GM18870 (cell line): Measurements from ENCODE around the gene MLH3.
"Not testable (repeated sequence)": the region's sequence is repeated elsewhere in the genome, so short reads cannot be mapped to it uniquely, and the experiment has no call there.

ENCODE experiments used
- ATAC-seq: cut with Tn5 transposase; IDR thresholded peaks from one replicate; pipeline ENCODE4 v1.9.1; 2021; ENCODE audit warnings: moderate library complexity; ENCODE audit not compliant: unreplicated experiment

The MLH3 gene

DNA sequence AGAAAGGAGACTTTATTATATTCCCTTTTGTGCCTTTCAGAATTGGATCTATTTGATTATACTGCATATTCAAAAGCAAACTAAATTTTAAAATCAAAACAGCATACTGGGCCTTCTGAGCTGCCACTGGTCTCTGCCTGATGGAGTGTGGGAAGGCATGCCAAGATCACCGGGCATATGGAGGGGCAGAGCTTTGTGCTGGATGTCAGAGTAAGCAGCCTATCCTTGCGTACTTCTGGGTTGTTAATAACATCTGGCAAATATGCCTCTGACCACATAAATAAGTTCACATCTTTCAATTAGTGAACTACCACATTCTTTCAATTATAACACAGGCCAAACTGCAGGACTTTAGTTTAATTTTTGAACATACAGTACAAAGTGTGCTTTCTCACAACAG lies 18.3 kb downstream of the MLH3 start:
- no peak for ATAC-seq

DNA sequence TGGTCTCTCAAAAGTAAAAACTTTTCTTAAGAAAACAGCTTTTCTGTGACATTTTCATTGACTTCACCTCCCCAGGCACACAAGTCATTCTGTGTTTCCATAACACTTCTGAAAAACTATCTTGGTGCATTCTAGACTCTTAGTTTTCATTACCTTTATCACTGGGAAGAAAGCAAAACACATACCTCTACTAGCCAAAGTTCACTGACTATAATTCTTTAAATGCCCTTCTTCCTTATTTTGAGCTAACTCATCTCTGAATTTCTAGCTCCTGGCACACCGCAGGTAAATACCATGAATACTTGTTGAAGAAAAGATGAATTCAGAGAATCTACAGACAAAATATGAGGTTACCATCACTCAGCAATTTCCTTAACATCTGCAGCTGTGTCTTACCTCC lies 21.1 kb downstream of the MLH3 start:
- no peak for ATAC-seq

DNA sequence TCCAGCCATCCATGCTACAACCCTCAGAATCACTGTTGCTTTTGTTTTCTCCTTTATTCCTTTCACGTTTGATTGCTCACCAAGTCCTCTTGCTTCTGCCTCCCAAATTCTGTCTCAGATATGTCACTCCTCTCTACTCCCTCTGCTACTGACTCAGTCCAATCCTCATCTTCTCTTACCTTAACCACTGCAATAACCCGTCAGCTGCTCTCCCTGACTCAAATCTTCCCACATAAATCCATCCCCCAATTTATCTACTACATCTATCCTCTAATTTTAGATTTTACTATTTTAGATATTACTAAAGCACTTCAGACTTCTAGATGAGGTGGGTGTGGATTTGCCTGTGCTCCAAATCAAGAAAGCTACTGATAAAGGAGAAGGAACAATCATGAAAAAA lies 25.4 kb downstream of the MLH3 start:
- no peak for ATAC-seq

DNA sequence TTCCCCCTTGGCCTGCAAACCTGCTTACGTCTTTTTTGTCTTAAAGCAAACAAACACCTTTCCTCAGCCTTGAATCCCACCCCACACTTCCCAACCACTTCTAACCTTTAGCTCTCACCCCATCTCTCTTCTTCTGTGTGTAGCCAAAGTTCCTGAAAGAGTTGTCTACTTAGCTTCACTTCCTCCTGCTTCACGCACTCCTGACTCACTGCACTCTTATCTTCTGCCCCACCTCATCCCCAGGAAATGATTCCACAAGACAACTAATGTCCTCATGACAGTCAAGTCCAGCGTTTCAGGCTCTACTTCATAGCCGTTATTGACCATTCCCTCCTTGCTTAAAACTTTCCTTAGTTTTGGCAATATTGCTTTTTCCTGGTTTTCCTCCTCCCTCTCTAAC lies 26.2 kb downstream of the MLH3 start:
- ATAC-seq, result no peak

DNA sequence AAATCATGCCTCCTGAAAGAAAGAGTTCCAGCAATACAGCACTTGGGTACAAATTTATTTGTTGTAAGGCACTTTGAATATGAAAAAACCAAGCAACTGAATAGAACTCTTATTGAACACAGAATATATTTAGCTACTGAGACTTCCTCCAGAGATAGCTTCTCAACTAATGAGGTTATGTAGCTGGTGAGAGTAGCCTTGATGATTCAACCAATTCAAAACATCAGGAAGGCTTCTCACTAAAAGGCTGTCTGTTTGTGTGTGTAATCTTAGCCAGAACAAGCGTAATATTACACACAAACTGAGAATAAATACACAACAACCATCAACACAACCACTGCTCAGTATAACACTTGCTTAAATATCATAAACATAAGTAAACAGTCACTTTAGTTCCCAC lies 28.2 kb downstream of the MLH3 start:
- no peak for ATAC-seq

DNA sequence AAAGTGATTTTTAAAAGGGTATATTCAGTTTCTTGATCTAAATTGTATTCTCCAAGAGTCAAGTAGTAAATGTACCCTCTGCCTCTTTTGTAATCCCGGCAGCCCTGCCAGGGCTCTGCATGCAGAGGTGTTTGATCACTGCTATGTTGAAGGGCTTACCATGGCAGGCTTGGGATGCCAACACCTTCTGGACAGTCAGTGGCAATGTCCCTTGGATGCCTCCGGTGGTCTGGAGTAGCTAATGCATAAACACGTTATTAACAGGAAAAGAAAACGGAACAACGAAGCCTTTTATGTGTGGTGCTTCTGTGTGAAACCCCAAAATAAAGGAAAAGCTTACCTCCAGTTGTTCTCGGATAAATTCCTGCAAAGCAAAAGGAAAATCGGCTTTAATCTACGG lies 28.6 kb downstream of the MLH3 start:
- ATAC-seq, result no peak

DNA sequence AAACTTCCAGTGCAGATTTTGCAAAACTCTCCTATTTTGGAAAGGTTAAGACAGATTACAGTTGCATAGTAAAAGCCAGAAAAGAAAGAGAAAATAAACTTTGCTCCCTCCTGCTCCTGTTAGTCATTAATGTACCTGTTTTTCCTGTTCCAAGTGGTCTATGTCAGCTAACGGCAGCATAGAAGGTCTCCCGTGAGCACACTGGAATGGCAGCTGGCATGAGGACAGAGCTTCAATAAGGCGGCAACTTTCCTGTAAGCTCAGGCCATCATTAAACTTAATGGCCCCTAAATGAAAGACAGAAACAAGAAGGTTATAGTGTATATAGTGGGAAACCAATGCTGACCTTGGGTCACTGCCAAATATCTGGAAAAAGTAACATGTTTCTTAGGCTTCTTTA lies 32.6 kb downstream of the MLH3 start:
- no peak for ATAC-seq

DNA sequence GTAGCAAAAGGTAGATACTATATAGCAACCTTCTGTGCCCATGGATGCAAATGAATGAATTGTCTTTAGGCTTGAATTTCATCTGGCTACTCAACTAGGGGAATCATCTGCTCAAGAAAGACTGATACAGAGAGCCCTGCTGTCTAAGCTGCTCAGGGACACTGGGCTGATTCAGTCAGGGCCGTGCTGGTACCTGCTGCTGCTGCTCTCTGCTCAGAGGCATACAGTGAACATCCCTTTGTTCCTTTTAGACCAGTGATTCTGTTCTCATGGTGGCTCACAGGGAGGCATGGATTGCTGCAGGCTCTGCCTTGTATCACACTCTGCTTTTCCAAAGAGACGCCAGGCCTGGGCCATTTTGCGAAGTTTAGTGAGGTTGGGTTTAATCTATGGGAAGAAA lies 34.5 kb downstream of the MLH3 start:
- ATAC-seq, result no peak

DNA sequence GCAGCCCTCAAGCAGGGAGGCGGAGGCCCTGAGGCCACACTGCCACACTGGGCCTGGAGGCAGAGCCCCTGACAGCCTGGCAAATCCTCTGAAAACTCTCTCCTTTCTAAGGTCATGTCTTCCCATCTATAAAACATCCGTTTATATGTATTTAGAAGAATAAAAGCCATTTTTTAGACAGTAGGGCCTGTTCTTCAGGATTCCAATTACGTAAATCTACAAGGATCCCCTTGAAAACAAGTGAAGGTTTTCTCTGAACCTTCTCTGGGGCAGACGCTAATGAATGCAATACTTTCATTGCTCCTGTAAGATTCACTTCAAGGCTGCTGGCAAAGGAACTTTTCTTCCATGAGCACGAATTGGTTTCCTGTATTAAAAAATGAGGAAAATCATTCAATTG lies 35.8 kb downstream of the MLH3 start:
- ATAC-seq, result no peak

DNA sequence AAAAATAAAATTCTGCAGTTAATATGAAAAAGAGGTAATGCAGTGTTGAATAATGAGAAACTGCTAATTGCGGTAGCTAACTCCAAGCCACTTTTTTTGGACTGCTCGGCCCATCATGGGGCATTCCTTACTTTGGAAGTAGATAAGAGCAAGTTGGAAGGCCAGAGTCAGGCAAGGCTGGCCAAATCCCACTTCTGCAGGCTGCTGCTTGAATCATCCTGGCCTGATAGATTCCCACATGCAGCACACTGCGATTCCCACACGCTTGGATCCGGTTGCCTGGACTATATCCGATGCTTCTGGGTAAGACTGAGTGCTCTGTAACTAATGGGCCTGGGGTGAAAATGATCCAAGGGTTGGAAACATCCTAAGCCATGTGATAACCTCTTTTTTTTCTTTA lies 38.0 kb downstream of the MLH3 start:
- ATAC-seq, result no peak

DNA sequence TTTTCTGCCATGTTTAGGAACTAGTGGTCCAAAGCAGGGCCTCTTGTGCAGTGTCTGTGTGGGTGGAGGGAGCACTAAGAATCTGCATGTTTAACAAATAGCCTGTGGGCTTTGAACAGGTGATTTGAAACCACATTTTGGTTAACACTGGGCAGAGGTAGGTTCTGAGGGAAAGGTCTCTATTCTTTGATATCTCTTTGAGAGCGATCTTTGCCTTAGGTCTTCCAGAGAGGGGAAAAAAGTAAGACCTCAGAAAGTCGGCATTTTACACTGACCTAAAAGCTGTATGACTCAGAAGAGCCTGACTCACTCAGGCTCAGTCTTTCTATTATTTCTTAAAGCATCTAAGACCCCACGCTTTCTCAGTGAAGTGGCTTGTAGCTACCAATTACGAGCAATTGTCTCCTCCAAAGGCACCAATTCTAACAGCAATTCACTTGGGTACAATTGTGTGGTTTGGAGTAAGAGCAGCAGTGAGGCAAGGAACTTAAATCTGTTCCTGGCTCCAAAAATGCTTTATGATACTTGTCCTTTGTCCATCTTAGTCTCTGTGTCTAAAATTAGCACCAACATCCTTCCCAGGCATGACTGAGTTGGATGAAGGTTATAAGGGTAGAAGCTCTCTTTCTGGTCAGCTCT lies 39.8 kb downstream of the MLH3 start:
- no peak for ATAC-seq

DNA sequence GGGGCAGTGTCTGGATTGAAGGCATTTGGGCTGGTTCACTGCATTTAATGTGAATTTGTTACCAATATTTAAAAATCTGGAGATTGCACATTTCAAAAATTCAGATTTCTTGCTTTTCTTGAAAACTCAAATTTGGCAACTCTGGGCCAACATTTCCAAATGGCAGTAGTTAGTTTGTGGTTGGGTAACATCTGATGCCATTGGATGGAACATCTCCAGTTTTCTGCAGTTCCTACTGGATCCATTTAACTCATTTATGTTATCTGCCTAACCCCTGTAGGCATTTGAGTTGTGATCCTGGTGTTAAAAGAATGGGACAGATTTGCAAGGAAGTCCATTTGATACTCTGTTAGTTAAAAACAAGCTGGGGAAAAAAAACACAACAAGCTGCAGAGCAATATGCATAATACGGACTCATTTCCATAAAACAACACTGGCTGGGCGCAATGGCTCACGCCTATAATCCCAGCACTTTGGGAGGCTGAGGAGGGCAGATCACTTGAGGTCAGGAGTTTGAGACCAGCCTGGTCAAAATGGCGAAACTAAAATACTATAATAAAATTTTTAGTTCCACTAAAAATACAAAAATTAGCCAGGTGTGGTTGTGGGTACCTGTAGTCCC lies 40.7 kb downstream of the MLH3 start:
- no peak for ATAC-seq

DNA sequence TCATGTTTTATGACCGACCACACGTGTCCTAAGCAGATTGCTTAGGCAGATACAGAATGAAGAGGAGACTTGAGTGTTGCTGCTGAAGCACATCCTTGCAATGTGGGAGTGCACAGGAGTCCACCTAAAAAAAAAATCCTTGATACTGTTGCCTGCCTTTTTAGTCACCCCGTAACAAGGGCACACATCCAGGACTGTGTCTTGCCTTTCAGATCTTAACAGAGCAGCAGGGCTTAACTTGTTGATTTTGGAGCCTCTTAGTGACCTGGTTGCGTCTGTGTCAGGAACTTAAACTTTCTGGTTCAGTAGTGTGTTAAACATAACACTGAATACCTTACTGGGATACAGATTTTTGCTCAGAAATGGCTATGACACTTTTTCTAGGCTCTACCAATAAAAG lies 42.1 kb downstream of the MLH3 start:
- ATAC-seq, result no peak

DNA sequence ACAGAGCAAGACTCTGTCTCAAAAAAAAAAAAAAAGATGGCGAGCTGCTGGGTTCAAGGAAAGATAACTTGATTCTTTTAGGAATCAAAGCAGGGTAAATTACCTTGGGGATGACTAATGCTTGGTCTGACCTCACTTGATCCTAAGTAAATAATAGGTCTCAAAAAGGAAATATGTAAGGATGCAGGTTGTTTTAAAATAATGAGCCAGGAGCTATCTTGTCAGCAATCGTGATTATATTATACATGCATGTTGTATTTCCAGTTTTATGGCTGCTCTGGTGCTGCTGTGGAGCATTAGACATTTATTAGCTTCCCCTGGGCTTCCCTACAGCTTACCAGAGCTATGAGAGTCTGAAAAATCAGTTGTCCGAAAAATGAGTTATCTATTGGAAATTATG lies 45.9 kb downstream of the MLH3 start:
- ATAC-seq, result no peak

DNA sequence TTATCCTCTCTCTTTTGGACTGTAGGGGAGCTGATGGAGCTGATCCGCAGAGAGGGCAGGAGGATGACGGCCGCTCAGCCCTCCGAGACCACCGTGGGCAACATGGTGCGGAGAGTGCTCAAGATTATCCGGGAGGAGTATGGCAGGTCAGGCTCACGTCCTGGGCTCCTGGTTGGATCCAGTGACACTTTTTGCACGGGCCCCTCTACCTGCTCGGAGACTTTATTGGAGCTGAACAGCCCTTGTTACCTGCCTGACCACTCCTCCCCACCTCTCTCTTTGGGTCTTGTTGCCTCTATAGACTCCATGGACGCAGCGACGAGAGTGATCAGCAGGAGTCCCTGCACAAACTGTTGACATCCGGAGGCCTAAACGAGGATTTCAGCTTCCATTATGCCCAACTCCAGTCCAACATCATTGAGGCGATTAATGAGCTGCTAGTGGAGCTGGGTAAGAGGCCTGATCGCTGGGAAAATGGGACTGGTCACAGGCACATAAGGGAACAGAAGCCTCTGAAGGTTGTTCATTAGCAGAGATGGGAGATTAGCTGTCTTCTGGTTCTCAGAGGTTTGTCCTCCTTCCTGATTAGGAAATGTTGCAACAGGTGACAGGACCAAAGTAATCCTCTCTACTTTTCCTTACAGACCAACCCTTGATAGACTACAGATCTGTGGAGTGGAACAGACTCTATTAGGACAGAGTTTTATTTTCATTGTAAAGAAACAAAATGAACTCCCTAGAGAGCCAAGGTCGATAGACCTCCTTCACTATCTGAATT lies 47.8 kb downstream of the MLH3 start:
- no peak for ATAC-seq

DNA sequence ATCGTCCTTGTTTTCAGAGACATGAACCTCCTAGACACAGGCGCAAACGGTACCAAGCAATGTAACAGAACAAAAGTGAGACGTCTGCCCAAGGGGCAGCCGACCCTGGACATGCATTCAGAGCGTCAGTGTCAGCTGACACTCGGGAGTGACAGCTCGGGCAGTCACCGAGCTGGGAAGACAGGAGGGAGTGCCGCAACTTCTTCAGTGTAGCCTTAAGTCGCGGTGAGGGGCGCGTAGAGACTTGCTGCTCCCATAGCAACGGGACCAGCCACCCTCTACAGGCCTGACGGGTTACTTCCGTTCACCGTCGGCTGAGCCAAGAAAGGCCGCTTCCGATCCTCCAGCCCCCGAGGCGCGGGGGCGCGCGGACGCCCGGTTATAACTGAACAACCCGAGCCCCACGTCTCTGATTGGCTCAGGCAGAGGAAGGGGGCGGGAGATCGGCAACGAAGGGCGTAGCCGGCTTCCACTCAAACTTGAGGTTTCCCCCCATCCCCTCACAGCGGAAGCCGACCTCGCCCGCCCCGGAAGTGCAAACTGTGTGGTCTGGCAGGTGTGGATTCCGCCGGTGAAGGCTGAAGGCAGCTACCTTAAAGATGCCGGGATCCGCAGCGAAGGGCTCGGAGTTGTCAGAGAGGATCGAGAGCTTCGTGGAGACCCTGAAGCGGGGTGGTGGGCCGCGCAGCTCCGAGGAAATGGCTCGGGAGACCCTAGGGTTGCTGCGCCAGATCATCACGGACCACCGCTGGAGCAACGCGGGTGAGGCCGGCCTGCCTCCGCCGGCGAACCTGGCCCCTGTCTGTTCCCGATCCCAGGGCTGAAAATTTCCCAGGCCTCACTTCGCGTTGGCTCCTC lies 48.6 kb downstream of the MLH3 start, which contains the start of gene EIF2B2:
TSS of gene EIF2B2 (plus strand) at position 530 of the 858 bp plus-strand sequence. CDS start at position 600, 70 bp downstream.
- peak; percentile 89 for ATAC-seq

DNA sequence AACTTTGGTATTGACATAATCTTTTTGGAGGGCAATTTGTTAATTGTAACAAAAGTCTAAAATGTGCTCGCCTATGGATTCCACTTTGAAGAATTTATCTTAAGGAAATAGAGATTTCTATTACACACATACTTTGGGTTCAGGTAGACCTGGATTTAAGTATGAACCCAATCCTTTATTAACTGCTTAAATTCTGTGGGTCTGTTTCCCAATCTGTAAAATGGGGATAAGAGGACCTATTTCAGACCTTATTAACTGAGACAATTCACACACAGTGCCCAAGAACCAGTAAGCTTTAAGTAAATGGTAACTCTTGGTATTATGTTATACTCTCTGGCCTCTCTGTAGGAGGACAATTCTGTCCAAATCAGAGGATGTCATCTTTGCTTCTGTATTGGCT lies 49.4 kb downstream of the MLH3 start:
- ATAC-seq, result no peak

DNA sequence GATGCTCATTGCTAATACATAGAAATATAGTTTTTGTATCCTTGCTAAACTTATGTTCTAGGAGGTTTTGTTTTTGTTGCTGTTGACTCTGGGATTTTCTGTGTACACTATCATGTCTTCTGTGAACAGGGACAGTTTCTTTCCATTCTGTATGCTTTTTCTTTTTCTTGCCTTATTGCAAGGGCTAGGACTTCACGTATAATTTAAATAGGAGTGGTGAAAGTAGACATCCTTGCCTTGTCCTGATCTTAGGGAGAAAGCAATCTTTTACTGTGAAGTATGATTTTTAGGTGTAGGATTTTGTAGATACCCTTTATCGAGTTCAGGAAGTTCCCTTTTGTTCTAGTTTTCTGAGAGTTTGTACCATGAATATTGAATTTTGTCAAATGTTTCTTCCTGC lies 50.0 kb downstream of the MLH3 start:
- ATAC-seq, result no peak

DNA sequence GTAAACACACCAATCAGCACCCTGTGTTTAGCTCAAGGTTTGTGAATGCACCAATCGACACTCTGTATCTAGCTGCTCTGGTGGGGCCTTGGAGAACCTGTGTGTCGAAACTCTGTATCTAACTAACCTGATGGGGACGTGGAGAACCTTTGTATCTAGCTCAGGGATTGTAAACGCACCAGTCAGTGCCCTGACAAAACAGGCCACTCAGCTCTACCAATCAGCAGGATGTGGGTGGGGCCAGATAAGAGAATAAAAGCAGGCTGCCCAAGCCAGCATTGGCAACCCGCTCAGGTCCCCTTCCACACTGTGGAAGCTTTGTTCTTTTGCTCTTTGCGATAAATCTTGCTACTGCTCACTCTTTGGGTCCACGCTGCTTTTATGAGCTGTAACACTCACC lies 55.5 kb downstream of the MLH3 start:
- ATAC-seq, result not testable (repeated sequence)

DNA sequence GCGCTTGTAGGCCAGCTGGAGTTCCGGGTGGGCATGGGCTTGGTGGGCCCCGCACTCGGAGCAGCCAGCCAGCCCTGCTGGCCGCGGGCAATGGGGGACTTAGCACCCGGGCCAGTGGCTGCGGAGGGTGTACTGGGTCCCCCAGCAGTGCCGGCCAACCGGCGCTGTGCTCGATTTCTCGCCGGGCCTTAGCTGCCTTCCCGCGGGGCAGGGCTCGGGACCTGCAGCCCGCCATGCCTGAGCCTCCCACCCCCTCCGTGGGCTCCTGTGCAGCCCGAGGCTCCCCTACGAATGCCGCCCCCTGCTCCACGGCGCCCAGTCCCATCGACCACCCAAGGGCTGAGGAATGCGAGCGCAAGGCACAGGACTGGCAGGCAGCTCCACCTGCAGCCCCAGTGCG lies 57.1 kb downstream of the MLH3 start:
- not testable (repeated sequence) for ATAC-seq

DNA sequence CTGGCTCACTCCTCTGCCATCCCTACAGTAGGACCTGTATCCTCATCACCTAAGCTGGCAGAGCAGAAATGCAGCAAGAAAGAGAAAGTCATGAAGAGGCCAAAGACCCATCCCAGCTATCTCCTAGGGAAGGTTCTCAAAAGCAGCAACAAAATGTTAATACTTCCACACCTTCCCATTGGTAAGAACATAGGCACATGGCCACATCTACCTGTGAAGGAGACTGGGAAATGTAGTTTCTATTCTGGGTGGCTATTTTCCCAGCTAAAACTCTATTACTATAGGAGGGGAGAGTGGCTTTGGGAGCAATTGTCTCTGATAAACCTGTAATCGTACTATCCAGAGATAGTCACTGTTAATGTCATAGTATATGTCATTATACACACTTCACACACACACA lies 62.3 kb downstream of the MLH3 start:
- no peak for ATAC-seq
